K562 (cell line): ENCODE results near the gene HOXD9.

Source experiments
- BHLHE40 ChIP-seq: IDR thresholded peaks from 2 replicates; pipeline ENCODE4 v1.6.1; 2011; ENCODE audit warnings: low read length, improper control_type of control experiment
- CHD2 ChIP-seq: IDR thresholded peaks from 2 replicates; pipeline ENCODE4 v1.6.1; 2011; ENCODE audit warnings: low read depth, low read length
- NFYB ChIP-seq: IDR thresholded peaks from 2 replicates; pipeline ENCODE4 v1.6.1; 2011; ENCODE audit warnings: mild to moderate bottlenecking, moderate library complexity; ENCODE audit not compliant: insufficient read length; ENCODE audit errors: extremely low read depth
- NR2C1 ChIP-seq, 2 experiments: fragments of 450-650 bp; IDR thresholded peaks; 2 replicates each; pipeline ENCODE4 v1.6.1; 2017; ENCODE audit warnings: mild to moderate bottlenecking in 2 of 2, antibody characterized with exemption in 1 of 2, inconsistent platforms in 1 of 2, missing compliant biosample characterization in 1 of 2, missing genetic modification characterization in 1 of 2
- PCBP1 ChIP-seq: fragments of 200-400 bp; formaldehyde crosslinking; IDR thresholded peaks from 2 replicates; pipeline ENCODE4 v1.6.1; 2018; ENCODE audit warnings: mild to moderate bottlenecking, low read depth, low read length; ENCODE audit not compliant: poor library complexity, severe bottlenecking
- POLR2AphosphoS5 ChIP-seq: IDR thresholded peaks from 2 replicates; pipeline ENCODE4 v1.6.1; 2011; ENCODE audit warnings: mild to moderate bottlenecking, low read depth, low read length, moderate library complexity; ENCODE audit not compliant: control insufficient read depth, insufficient read depth
- RBM39 ChIP-seq: fragments of 200-400 bp; formaldehyde crosslinking; optimal IDR thresholded peaks from 2 replicates; pipeline ENCODE3; 2018; ENCODE audit warnings: low read depth, low read length
- SMARCA4 ChIP-seq: fragments of 450-650 bp; IDR thresholded peaks from 2 replicates; pipeline ENCODE4 v1.6.1; 2016
- TARDBP ChIP-seq: fragments of 450-650 bp; IDR thresholded peaks from 2 replicates; pipeline ENCODE4 v1.6.1; 2016
- TRIM24 ChIP-seq, 2 experiments: fragments of 450-650 bp; IDR thresholded peaks; 2 replicates each; pipeline ENCODE4 v1.6.1; 2016
- YBX1 ChIP-seq: fragments of 450-650 bp; IDR thresholded peaks from 2 replicates; pipeline ENCODE4 v1.7.1; 2016; ENCODE audit warnings: mild to moderate bottlenecking
- ZBTB8A ChIP-seq: fragments of 450-650 bp; IDR thresholded peaks from 2 replicates; pipeline ENCODE4 v1.6.1; 2018; ENCODE audit warnings: mild to moderate bottlenecking, moderate library complexity; ENCODE audit not compliant: partially characterized antibody
- TF ChIP-seq, protein P1 (sequence below): fragments of 250-450 bp; sonication (Bioruptor Pico); IDR thresholded peaks from 2 replicates; pipeline ENCODE4 v1.8.0; 2022; ENCODE audit warnings: moderate library complexity, mild to moderate bottlenecking, inconsistent platforms

GRCh38 chr2:176087330-176088047 is 35.0 kb upstream of the HOXD9 start:
- TF ChIP-seq ZBTB8A (no peak), SMARCA4 (no peak), NFYB (no peak), BHLHE40 (no peak), POLR2AphosphoS5 (no peak), PCBP1 (no peak), TRIM24 (IDR thresholded peaks at IDR 0.05) (no peak), RBM39 (no peak), TARDBP (no peak), YBX1 (no peak), CHD2 (no peak), NR2C1 (IDR thresholded peaks at IDR 0.05) (no peak), NR2C1 (tag; IDR thresholded peaks at IDR 0.05) (no peak)
- TF ChIP-seq, protein P1, sequence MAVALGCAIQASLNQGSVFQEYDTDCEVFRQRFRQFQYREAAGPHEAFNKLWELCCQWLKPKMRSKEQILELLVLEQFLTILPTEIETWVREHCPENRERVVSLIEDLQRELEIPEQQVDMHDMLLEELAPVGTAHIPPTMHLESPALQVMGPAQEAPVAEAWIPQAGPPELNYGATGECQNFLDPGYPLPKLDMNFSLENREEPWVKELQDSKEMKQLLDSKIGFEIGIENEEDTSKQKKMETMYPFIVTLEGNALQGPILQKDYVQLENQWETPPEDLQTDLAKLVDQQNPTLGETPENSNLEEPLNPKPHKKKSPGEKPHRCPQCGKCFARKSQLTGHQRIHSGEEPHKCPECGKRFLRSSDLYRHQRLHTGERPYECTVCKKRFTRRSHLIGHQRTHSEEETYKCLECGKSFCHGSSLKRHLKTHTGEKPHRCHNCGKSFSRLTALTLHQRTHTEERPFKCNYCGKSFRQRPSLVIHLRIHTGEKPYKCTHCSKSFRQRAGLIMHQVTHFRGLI (CRISPR knock-in tag), result no peak
